GM10266 (cell line): ENCODE data around the gene CCDC187.
"Not testable (repeated sequence)": the region's sequence is repeated elsewhere in the genome, so short reads cannot be mapped to it uniquely, and the experiment has no call there.

Source experiments
- DNase-seq: peaks from one replicate; pipeline ENCODE4 v3.0.0; 2012; ENCODE audit errors: extremely low spot score
- CTCF ChIP-seq: IDR thresholded peaks from 2 replicates; pipeline ENCODE4 v1.5.1; 2012; ENCODE audit warnings: mild to moderate bottlenecking, low read depth; ENCODE audit not compliant: control insufficient read depth, insufficient read depth; ENCODE audit errors: missing control alignments

Gene CCDC187

GRCh38 chr9:136326061-136326760, 22.3 kb upstream of the CCDC187 start:
- TF ChIP-seq CTCF: no peak
- no peak for DNase-seq

- DNase-seq: no peak
- no peak for TF ChIP-seq CTCF
Measured at GRCh38 chr9:136325358-136325757, 21.5 kb upstream of the CCDC187 start.

- DNase-seq: no peak
Measured at GRCh38 chr9:136324501-136325300, 20.8 kb upstream of the CCDC187 start.

GRCh38 chr9:136323371-136323789, 19.5 kb upstream of the CCDC187 start:
- DNase-seq: no peak
- TF ChIP-seq CTCF: no peak

More at GRCh38 chr9:136324501-136325300, 20.8 kb upstream of the CCDC187 start:
- no peak for TF ChIP-seq CTCF

- TF ChIP-seq CTCF: no peak
- no peak for DNase-seq
Measured at GRCh38 chr9:136322756-136323330, 18.9 kb upstream of the CCDC187 start.

- TF ChIP-seq CTCF: no peak
Measured at GRCh38 chr9:136321561-136321960, 17.7 kb upstream of the CCDC187 start.

GRCh38 chr9:136320972-136321371, 17.1 kb upstream of the CCDC187 start:
- DNase-seq: not testable (repeated sequence)

More at GRCh38 chr9:136321561-136321960, 17.7 kb upstream of the CCDC187 start:
- DNase-seq: no peak

GRCh38 chr9:136319955-136320354, 16.1 kb upstream of the CCDC187 start:
- DNase-seq: not testable (repeated sequence)

GRCh38 chr9:136319244-136319643, 15.3 kb upstream of the CCDC187 start:
- not testable (repeated sequence) for DNase-seq
